T-helper 2 cell treated with Interferon-gamma antibody and Interleukin-4, amounts not matched to agents 100 ng/mL and 5 ng/mL, for 36 hours (primary cell): ENCODE results near the gene BEAN1. TPM values are rescaled to one million over a fixed set of nuclear protein-coding genes. Genes with fewer than 3 reads are reported as not detected.

Experiments
- intact Hi-C: fragments of 100-400 bp; cut with micrococcal nuclease; formaldehyde crosslinking; loops from one replicate; pipeline ENCODE4 v1.15.1; 2023
- total RNA-seq: library from RNA; stranded (reverse); gene quantifications from 2 replicates; pipeline ENCODE4 v1.2.3, GENCODE V29; 2022

BEAN1 gene
- total RNA-seq, 1 donor from 2014 or later, result not detected

GRCh38 chr16:66418165-66418962 lies 8.7 kb upstream of the BEAN1 start:
- intact Hi-C loops, result no loop called here

GRCh38 chr16:66419527-66419926 lies 7.6 kb upstream of the BEAN1 start:
- intact Hi-C loops, result no loop called here

GRCh38 chr16:66420396-66420795 lies 6.7 kb upstream of the BEAN1 start:
- intact Hi-C loops, result no loop called here

DNA sequence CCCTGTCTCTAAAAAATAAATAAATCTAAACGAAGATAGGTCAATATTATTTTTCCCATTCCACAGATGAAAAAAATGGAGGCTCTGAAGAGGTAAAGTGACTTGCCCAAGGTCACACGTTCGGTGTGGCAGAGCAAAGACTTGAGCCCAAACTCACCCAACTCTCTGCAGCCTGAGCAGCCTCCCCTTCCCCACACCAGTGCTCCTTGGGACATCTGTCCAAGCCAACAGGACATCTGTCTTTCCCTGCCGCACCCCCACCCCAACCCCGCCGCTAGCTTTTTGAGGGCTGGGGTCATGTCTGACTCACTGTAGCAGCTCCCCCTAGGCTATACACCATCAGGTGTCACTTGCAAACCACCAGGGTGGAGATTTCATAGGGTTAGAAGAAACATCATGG lies 5.2 kb upstream of the BEAN1 start:
- intact Hi-C loops, result no loop called here

DNA sequence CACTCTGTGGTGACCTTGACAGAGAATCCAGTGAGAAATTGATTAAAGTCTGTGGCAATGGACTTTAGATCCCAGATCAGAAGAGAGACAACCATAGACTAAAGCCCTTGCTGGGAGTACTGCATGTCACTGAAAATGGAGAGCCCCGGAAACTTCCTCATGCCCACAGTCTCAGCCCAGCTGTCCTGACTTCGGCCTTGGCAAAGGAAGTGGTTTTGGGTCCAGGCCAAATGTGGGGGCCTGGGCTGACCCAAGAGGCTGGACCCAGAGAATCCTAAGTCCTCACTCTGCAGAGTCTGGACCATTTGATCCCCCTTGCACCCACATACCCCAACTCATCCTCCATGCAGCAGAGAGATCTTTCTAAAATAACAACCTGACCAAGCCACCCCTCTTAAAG lies 4.7 kb upstream of the BEAN1 start:
- intact Hi-C loops, result no loop called here

- intact Hi-C loops, result no loop called here
Measured at GRCh38 chr16:66423177-66423576, 3.9 kb upstream of the BEAN1 start.

DNA sequence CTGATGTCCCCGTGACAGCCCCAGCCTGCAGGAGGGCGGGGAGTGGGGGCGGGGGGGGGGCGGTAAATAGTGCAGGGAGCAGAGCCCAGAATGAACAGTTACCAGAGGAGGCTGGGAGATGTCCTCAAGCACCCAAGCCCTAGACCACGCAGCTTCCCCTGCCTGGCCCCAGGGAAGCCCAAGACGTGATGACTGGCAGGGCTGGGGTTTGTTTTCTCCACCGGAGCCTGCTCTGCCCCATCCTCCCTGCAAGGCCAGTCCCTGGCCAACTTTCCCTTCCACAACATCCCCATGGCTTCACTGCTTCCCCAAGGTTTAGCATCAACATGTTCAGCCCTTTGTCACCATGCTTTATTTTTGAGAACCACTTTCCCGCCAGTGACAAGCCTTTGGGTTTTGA lies 1.4 kb upstream of the BEAN1 start:
- intact Hi-C loops, result no loop called here

DNA sequence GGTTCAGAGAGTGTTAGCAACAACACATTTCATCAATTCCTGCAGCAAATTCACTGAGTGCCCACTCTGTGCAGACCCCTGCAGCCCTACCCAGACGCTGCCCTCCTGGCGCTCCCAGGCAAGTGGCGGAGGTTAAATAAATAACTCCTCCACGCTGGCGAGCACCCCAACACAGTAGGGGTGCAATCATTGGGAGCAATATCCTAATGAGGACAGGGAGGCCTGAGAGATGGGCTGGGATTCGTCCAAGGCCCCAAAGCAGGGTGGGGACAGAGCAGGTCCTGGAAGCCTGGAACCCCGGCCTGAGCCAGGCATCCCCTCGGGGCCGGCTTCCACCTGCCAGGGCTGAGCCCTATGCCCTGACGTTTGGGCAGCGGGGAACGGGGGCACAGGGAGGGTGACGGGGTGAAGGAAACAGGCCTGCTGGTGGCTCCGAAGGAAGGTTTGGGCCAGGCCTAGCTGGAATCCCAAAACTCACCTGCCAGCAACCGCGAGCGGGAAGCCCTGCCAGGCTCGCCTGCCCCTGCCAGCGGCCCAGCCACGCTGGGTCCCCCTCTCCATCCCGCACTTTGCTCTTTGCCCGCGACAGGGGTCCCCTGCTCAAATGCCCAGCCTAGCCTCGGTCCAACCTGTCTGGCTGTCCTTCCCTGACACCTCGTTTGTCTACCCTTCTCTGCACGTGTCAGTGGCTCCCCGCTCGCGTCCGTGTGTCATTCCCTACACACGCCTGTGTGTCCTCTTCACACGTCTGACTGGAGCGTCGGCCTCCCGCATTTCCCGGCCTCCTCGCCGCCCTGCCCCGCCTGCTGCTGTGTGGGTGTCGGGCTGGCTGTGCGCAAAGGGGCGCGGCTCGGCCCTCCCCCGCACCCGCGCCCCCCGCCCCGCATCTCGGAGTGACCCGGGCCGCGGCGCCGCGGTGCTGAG lies 721 bp upstream of the BEAN1 start:
- intact Hi-C loops, result no loop called here

DNA sequence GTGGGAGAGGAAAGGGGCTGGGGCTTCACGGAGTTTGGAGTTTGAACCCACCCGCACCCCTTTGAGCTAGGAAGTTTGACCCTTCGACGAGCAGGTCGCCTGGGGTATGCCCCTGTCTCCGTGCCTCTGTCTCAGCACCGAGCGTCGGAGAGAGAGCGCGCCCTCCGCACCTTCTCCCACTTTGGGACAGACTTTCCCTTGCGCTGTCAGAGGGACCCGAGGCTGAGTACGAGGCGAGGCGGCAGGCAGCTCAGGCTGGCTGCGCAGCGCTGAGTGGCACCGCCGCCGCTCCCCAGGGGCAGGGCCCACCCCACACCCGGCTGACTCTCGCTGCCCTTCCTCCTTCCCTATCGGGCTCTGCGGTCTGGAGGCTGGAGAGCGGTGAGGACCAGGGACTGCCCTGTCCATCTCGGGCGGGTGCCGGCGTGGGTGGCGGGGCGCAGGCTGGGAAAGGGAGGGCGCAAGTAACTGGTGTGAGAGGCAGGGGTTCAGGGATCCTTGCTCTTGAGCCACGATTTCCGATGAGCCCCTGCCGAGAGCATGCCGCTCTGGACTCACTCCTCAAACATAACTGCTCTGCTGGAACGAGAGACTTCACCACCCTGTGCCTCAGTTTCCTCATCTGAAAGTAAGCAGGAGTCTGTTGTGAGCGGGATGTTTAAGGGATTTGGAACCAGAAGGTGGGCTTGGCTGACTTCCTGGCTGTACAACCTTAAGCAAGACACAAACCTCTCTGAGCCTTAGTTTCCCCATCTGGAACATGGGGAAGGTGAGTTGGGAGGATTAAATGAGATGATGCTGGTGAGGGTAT lies 981 bp downstream of the BEAN1 start:
- intact Hi-C loops, result no loop called here

DNA sequence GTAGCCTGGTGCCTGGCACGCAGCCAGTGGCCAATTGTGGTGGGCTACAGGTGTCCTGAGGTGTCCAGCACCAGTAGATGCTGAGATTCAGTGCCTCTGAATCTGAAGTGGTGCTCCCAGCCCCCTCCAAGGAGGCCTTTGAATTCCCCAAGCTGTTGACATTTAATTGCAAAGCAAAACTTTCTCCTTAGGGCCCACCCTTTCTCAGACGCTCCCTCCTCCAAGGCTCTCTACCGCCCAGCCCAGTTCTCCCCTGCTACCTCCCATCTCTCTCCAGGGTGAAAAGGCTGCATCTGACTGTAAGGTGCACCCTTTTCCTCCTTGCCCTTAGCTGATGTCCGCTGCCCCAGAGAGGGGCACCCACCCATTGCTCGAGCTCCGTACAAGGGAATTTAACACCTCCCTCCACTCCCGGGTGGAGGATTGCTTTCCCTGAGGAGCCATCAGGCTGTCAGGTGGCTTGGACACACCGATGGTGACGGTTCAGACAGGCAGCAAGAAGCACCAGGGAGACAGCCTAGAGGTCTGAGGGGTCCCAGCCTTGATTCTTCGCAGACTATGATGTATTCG lies 1.7 kb downstream of the BEAN1 start:
- intact Hi-C loops, result no loop called here

DNA sequence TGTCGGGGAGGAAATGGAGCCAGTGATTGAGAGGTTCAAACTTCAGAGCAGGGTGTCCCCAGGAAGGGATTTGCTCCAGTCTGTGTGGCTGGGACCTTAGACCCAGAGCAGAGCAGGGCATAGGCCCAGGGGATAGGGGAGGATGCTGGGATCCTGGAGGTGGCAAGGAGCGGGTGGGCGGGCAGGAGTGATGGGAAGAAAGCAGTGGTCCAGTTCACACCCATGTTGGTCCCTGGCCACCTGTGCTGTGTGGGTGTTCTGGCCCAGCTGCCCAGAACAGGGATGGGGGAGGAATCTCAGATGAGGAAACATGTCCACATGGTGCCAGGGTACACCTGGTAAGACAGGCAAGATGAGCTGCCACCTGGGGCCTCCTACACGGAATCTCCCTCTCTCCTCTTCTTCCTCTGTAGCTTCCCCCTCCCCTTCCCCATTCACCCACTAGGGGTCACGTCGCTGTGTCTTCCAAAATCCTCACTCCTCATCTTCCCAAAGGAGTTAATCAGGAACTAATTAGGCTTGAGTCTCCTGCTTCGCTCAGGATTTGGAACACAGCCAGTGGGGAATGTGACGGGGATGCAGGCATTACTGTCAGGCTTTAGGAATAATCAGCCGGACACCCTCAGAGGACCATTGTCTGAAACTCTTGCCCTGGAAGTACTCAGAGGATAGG lies 2.3 kb downstream of the BEAN1 start:
- intact Hi-C loops, result no loop called here

DNA sequence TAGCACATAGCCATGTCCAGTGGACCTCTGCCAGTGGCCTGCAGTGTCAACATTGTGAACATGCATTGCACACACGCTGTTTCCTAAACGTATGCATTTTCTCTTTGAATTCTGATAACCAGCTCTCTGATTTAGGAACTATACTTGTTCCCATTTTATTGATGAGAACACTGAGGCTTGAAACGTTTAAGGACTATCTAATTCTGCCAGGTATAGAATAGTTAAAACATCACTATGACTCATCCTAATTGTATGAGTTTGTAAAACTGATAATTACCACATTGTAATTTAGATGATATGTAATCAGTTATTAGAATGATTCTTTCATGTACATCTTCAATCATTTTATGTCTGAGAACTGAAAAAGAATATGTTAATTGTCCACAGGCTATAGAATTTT lies 3.1 kb downstream of the BEAN1 start:
- intact Hi-C loops, result no loop called here

GRCh38 chr16:66431760-66432159 lies 4.7 kb downstream of the BEAN1 start:
- intact Hi-C loops, result no loop called here

DNA sequence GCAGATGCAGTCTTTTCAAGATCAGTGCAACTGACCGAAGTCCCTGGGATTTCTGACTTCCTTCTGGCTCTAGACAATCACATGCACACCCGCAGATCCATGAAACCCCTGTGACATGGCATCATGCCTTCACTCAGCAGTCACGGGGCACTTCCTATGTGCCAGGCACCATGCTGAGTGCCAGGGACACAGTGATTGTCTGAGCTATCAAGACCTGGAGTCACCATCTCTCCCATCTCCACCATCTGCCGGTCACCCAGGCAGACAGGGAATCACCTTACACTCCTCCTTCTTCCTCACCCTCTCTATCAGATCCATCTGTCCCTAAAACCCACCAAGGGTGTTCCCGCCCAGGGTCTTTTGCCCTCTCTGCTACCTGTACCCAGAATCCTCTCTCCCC lies 5.3 kb downstream of the BEAN1 start:
- intact Hi-C loops, result no loop called here

DNA sequence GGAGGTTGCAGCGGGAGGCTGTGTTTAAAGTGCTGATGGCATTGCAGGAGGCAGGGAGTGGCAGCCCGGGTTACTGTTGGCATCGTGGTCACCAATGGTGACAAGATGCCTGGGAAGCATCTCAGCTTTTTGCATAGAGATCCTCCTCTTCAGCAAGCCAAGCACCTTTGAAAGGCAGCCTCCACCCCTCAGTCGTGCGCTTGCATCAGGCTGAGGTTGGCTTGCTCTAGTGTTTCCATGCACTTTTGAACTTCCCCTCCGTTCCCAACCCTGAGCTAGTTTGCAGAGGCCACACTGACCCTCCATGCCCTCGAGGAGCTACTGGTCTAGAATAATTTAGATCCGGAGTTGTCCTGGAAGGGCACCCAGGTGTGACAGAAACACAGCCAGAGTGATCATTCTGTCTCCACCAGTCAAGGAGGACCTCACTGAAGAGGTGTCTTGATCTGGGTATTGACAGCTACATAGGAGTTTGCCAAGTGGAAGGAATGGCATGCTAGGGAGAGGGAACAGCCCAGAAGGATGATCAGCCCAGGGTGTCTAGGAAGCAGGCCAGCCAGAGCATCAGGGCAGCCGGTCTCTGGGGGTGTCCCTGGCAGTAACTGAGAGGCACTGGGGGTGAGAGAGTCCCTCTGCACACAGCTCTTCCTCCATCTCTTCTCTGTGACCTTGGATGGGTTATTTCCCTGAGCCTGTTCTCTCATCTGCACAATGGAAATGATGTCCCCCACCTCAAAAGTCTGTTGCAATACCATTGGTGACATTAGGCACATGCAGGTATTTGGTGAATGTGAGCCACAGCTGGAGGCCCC lies 7.7 kb downstream of the BEAN1 start:
- intact Hi-C loops, result no loop called here

- intact Hi-C loops, result no loop called here
Measured at GRCh38 chr16:66435896-66436295, 8.8 kb downstream of the BEAN1 start.

GRCh38 chr16:66437391-66437945 lies 10.4 kb downstream of the BEAN1 start:
- intact Hi-C loops, result no loop called here

- intact Hi-C loops, result no loop called here
Measured at GRCh38 chr16:66438536-66438935, 11.4 kb downstream of the BEAN1 start.

DNA sequence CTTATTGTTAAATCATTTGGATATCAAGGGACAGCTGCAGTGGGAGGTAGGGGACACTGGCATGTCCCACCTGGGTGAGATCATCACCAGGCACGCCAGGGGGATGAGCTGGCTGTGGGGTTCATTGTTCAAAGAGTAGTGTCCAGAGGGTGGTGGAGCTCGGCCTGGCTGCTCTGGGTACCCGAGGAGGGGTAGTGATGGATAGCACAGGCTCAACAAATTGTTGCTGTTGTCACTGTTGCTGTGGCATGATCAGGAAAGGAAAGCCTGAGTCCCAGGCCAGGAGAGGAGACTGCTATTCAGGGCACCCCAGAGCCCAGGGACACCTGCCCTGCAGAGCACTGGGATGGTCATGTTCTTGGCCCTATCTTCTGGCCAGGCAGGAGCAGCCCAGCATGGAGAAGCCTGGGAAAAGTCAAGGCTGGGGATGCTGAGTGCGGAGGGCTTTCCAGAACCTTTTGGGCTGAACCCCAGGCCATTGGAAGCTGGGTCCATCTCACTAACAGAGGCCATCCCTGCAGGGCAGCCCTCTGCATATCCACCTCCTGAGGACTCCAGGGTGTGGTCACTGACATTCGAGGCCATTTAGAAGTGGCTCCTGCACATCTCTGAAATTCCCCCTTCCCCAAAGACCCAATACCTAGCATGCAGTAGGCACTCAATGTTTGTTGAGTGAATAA lies 12.1 kb downstream of the BEAN1 start:
- intact Hi-C loops, result no loop called here
